ENCODE data around the gene PEX10. TPM values are rescaled to one million over a fixed set of nuclear protein-coding genes. Genes with fewer than 3 reads are reported as not detected.

Gene PEX10
- polyA plus RNA-seq, 2 donors = 19.7 to 21.1 TPM

GRCh38 chr1:2381741-2382620, 30.4 kb downstream of the PEX10 start:
- Histone ChIP-seq H3K27ac (ENCODE audit: low read depth in 2 of 2, low read length in 1 of 2) (no peak overlapping the region), H3K27me3 (ENCODE audit: control insufficient read depth in 1 of 2, insufficient read depth in 2 of 2, low read length in 2 of 2) (no peaks in the 10 kb centered on the region), H3K9me3 (ENCODE audit: control insufficient read depth in 2 of 2, insufficient read depth in 1 of 2, low read depth in 1 of 2, low read length in 1 of 2) (no peaks in the 10 kb centered on the region), H3K36me3 (ENCODE audit: control insufficient read depth in 2 of 2, insufficient read depth in 2 of 2, low read length in 1 of 2) (peaks cover 0 to 2% of the 10 kb centered on the region in 2 donors), H3K4me3 (ENCODE audit: low read depth in 1 of 2, low read length in 2 of 2) (no peak overlapping the region), H3K4me1 (ENCODE audit: control insufficient read depth in 2 of 2, insufficient read depth in 2 of 2, low read length in 1 of 2) (peaks cover 0 to 3% of the 10 kb centered on the region in 2 donors)
- 37 to 40% methylated on average over 28 of the region's 28 CpGs for WGBS, 2 donors

- Histone ChIP-seq H3K9me3 (ENCODE audit: control insufficient read depth in 2 of 2, insufficient read depth in 1 of 2, low read depth in 1 of 2, low read length in 1 of 2) (no peaks in the 10 kb centered on the region), H3K27me3 (ENCODE audit: control insufficient read depth in 1 of 2, insufficient read depth in 2 of 2, low read length in 2 of 2) (no peaks in the 10 kb centered on the region), H3K27ac (ENCODE audit: low read depth in 2 of 2, low read length in 1 of 2) (no peak overlapping the region), H3K4me3 (ENCODE audit: low read depth in 1 of 2, low read length in 2 of 2) (no peak overlapping the region), H3K36me3 (ENCODE audit: control insufficient read depth in 2 of 2, insufficient read depth in 2 of 2, low read length in 1 of 2) (no peaks in the 10 kb centered on the region), H3K4me1 (ENCODE audit: control insufficient read depth in 2 of 2, insufficient read depth in 2 of 2, low read length in 1 of 2) (peaks cover 0 to 3% of the 10 kb centered on the region in 2 donors)
- WGBS, 2 donors = 80 to 82% methylated on average over 32 of the region's 32 CpGs
These were observed 31.4 kb downstream of the PEX10 start for GRCh38 chr1:2380816-2381591.

GRCh38 chr1:2379733-2380404, 32.5 kb downstream of the PEX10 start:
- peaks cover 0 to 3% of the 10 kb centered on the region in 2 donors for H3K4me1 ChIP-seq (ENCODE audit: control insufficient read depth in 2 of 2, insufficient read depth in 2 of 2, low read length in 1 of 2)
- no peaks in the 10 kb centered on the region for H3K36me3 ChIP-seq (ENCODE audit: control insufficient read depth in 2 of 2, insufficient read depth in 2 of 2, low read length in 1 of 2)
- no peaks in the 10 kb centered on the region for H3K9me3 ChIP-seq (ENCODE audit: control insufficient read depth in 2 of 2, insufficient read depth in 1 of 2, low read depth in 1 of 2, low read length in 1 of 2)
- 86 to 88% methylated on average over 23 of the region's 23 CpGs for WGBS, 2 donors
- no peak overlapping the region for H3K4me3 ChIP-seq (ENCODE audit: low read depth in 1 of 2, low read length in 2 of 2)
- H3K27ac ChIP-seq (ENCODE audit: low read depth in 2 of 2, low read length in 1 of 2) = no peak overlapping the region
- no peaks in the 10 kb centered on the region for H3K27me3 ChIP-seq (ENCODE audit: control insufficient read depth in 1 of 2, insufficient read depth in 2 of 2, low read length in 2 of 2)

GRCh38 chr1:2378956-2379732, 33.2 kb downstream of the PEX10 start:
- Histone ChIP-seq H3K27me3 (ENCODE audit: control insufficient read depth in 1 of 2, insufficient read depth in 2 of 2, low read length in 2 of 2) (no peaks in the 10 kb centered on the region), H3K27ac (ENCODE audit: low read depth in 2 of 2, low read length in 1 of 2) (no peak overlapping the region), H3K9me3 (ENCODE audit: control insufficient read depth in 2 of 2, insufficient read depth in 1 of 2, low read depth in 1 of 2, low read length in 1 of 2) (no peaks in the 10 kb centered on the region), H3K4me3 (ENCODE audit: low read depth in 1 of 2, low read length in 2 of 2) (no peak overlapping the region), H3K36me3 (ENCODE audit: control insufficient read depth in 2 of 2, insufficient read depth in 2 of 2, low read length in 1 of 2) (no peaks in the 10 kb centered on the region), H3K4me1 (ENCODE audit: control insufficient read depth in 2 of 2, insufficient read depth in 2 of 2, low read length in 1 of 2) (peaks cover 0 to 3% of the 10 kb centered on the region in 2 donors)
- WGBS, 2 donors = 76 to 79% methylated on average over 18 of the region's 18 CpGs

- no peaks in the 10 kb centered on the region for H3K27me3 ChIP-seq (ENCODE audit: control insufficient read depth in 1 of 2, insufficient read depth in 2 of 2, low read length in 2 of 2)
- H3K4me3 ChIP-seq (ENCODE audit: low read depth in 1 of 2, low read length in 2 of 2) = no peak overlapping the region
- H3K4me1 ChIP-seq (ENCODE audit: control insufficient read depth in 2 of 2, insufficient read depth in 2 of 2, low read length in 1 of 2) = peaks cover 0 to 3% of the 10 kb centered on the region in 2 donors
- WGBS, 2 donors = 74 to 89% methylated on average over 24 of the region's 24 CpGs
- H3K27ac ChIP-seq (ENCODE audit: low read depth in 2 of 2, low read length in 1 of 2) = no peak overlapping the region
- no peaks in the 10 kb centered on the region for H3K36me3 ChIP-seq (ENCODE audit: control insufficient read depth in 2 of 2, insufficient read depth in 2 of 2, low read length in 1 of 2)
- no peaks in the 10 kb centered on the region for H3K9me3 ChIP-seq (ENCODE audit: control insufficient read depth in 2 of 2, insufficient read depth in 1 of 2, low read depth in 1 of 2, low read length in 1 of 2)
These were observed 33.9 kb downstream of the PEX10 start for GRCh38 chr1:2378441-2378851.

- H3K4me1 ChIP-seq (ENCODE audit: control insufficient read depth in 2 of 2, insufficient read depth in 2 of 2, low read length in 1 of 2) = peaks cover 0 to 3% of the 10 kb centered on the region in 2 donors
- no peak overlapping the region for H3K27ac ChIP-seq (ENCODE audit: low read depth in 2 of 2, low read length in 1 of 2)
- no peaks in the 10 kb centered on the region for H3K36me3 ChIP-seq (ENCODE audit: control insufficient read depth in 2 of 2, insufficient read depth in 2 of 2, low read length in 1 of 2)
- no peak overlapping the region for H3K4me3 ChIP-seq (ENCODE audit: low read depth in 1 of 2, low read length in 2 of 2)
- no peaks in the 10 kb centered on the region for H3K9me3 ChIP-seq (ENCODE audit: control insufficient read depth in 2 of 2, insufficient read depth in 1 of 2, low read depth in 1 of 2, low read length in 1 of 2)
- no peaks in the 10 kb centered on the region for H3K27me3 ChIP-seq (ENCODE audit: control insufficient read depth in 1 of 2, insufficient read depth in 2 of 2, low read length in 2 of 2)
- 80 to 85% methylated on average over 16 of the region's 16 CpGs for WGBS, 2 donors
These were observed 34.5 kb downstream of the PEX10 start for GRCh38 chr1:2377751-2378440.

GRCh38 chr1:2376931-2377672, 35.3 kb downstream of the PEX10 start:
- WGBS, 2 donors = 69% methylated on average over 25 of the region's 25 CpGs
- Histone ChIP-seq H3K27ac (ENCODE audit: low read depth in 2 of 2, low read length in 1 of 2) (no peak overlapping the region), H3K27me3 (ENCODE audit: control insufficient read depth in 1 of 2, insufficient read depth in 2 of 2, low read length in 2 of 2) (no peaks in the 10 kb centered on the region), H3K4me3 (ENCODE audit: low read depth in 1 of 2, low read length in 2 of 2) (no peak overlapping the region), H3K9me3 (ENCODE audit: control insufficient read depth in 2 of 2, insufficient read depth in 1 of 2, low read depth in 1 of 2, low read length in 1 of 2) (no peaks in the 10 kb centered on the region), H3K36me3 (ENCODE audit: control insufficient read depth in 2 of 2, insufficient read depth in 2 of 2, low read length in 1 of 2) (no peaks in the 10 kb centered on the region), H3K4me1 (ENCODE audit: control insufficient read depth in 2 of 2, insufficient read depth in 2 of 2, low read length in 1 of 2) (peaks cover 0 to 3% of the 10 kb centered on the region in 2 donors)

- 84 to 87% methylated on average over 23 of the region's 23 CpGs for WGBS, 2 donors
These were observed 36.1 kb downstream of the PEX10 start for GRCh38 chr1:2376261-2376741.

More at GRCh38 chr1:2376261-2376741, 36.1 kb downstream of the PEX10 start:
- Histone ChIP-seq H3K4me1 (ENCODE audit: control insufficient read depth in 2 of 2, insufficient read depth in 2 of 2, low read length in 1 of 2) (no peaks in the 10 kb centered on the region), H3K9me3 (ENCODE audit: control insufficient read depth in 2 of 2, insufficient read depth in 1 of 2, low read depth in 1 of 2, low read length in 1 of 2) (no peaks in the 10 kb centered on the region), H3K36me3 (ENCODE audit: control insufficient read depth in 2 of 2, insufficient read depth in 2 of 2, low read length in 1 of 2) (no peaks in the 10 kb centered on the region), H3K4me3 (ENCODE audit: low read depth in 1 of 2, low read length in 2 of 2) (no peak overlapping the region), H3K27ac (ENCODE audit: low read depth in 2 of 2, low read length in 1 of 2) (no peak overlapping the region), H3K27me3 (ENCODE audit: control insufficient read depth in 1 of 2, insufficient read depth in 2 of 2, low read length in 2 of 2) (no peaks in the 10 kb centered on the region)

Measured in esophagus (tissue), 2 donors.